GM13977 (cell line): Measurements from ENCODE around the gene PDE4D.

Source experiments
- DNase-seq: peaks from one replicate; pipeline ENCODE4 v3.0.0; 2012; ENCODE audit warnings: low spot score
- in situ Hi-C: fragments of 300-500 bp; cut with MboI; formaldehyde crosslinking; loops from one replicate; pipeline ENCODE4 v1.12.0; 2022; ENCODE audit warnings: low sequenced_read_pairs, low pct_unique_long_range_greater_than_20kb, mixed read lengths, inconsistent platforms; ENCODE audit not compliant: unreplicated experiment
- TF ChIP-seq, protein P1 (sequence below): IDR thresholded peaks from 2 replicates; pipeline ENCODE4 v1.5.1; 2012; ENCODE audit warnings: mild to moderate bottlenecking, control low read depth; ENCODE audit not compliant: insufficient read depth; ENCODE audit errors: extremely low read depth, missing control alignments

Gene PDE4D

DNA sequence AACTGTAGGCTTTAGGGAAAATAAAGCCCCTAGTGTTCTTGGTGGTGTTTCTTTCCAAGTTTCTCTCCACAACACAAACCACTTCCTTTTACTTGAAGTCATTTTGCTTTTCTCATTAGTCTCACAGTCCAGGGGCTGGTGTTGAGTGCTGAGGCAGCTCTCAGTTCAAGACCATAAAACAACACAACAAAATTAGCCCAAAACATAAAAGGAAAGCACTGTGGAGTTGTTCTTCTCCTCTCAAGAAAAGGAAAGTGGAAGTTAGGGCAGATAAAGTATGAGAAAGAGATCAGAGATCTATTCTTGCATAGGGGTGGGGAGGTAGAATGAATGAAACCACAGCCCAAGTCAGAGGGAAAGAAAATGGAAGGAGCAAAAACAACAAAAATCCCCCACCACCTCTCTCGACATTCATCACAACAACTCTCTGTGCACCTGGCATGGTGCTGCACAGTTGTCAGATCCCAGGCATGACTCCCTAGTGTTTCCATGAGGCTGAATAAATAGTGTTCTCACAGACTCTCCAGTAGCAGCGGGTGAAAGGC is 740.8 kb downstream of the PDE4D start:
- in situ Hi-C loops: loop anchor here (25.0 kb wide), 1 partner anchor 265 kb away; no protein-coding TSS in a partner anchor
- no peak for DNase-seq
- TF ChIP-seq, protein P1, sequence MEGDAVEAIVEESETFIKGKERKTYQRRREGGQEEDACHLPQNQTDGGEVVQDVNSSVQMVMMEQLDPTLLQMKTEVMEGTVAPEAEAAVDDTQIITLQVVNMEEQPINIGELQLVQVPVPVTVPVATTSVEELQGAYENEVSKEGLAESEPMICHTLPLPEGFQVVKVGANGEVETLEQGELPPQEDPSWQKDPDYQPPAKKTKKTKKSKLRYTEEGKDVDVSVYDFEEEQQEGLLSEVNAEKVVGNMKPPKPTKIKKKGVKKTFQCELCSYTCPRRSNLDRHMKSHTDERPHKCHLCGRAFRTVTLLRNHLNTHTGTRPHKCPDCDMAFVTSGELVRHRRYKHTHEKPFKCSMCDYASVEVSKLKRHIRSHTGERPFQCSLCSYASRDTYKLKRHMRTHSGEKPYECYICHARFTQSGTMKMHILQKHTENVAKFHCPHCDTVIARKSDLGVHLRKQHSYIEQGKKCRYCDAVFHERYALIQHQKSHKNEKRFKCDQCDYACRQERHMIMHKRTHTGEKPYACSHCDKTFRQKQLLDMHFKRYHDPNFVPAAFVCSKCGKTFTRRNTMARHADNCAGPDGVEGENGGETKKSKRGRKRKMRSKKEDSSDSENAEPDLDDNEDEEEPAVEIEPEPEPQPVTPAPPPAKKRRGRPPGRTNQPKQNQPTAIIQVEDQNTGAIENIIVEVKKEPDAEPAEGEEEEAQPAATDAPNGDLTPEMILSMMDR: no peak

DNA sequence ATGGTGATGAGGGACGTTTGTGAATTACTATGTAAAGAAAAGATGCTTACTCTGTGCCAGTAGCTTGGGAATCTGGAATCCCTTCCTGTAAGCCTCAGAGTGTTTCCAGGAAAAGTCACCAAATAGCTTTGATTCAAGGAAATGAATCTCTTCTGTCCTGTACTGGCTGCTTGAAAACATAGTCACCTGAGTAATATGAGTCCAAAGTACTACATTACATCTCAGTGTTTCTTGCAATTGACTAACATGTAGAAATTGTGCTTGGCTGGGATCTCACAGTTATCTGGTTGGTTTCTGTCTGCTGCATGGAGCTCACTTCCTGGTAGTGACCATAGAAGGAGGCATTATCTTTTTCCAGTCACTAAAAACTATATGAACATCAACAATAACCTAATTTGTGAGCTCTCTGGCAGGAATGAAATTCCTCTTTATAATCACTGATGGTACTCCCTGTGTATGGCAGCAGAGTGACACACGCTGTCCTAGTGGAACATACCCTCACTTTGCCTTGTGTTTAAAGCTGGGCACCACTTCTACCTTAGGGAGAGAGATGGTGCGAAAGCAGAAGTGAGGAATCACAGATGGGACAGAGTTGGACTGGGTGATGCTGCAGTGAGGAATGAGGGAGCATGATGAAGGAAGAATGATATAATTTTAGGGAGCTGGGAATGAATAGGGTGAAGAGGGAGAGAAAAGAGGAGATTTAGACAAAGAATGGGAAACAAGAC is 742.2 kb downstream of the PDE4D start:
- no peak for DNase-seq
- in situ Hi-C loops: loop anchor here (25.0 kb wide), 1 partner anchor 264 kb away; no protein-coding TSS in a partner anchor
- TF ChIP-seq, protein P1: no peak

DNA sequence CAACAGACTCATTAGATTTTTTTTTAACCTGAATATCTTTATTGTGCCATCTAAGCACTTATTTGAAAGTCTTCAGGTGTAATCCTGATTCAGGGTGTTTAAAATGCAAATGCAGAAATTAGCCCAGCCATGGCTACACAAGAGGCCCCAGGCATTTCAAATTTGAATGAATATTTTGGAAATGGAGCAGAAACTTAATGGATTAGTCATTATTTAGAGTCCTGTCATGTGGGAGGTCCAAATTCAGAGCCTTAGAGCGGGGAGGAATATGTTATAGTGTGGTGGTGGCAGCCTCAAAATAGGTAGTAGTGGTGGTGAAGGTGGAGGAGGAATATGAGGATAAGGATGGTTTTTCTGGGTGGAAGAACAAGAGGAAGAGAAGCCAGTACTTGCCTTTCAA is 743.7 kb downstream of the PDE4D start:
- in situ Hi-C loops: loop anchor here (25.0 kb wide), 1 partner anchor 263 kb away; no protein-coding TSS in a partner anchor

DNA sequence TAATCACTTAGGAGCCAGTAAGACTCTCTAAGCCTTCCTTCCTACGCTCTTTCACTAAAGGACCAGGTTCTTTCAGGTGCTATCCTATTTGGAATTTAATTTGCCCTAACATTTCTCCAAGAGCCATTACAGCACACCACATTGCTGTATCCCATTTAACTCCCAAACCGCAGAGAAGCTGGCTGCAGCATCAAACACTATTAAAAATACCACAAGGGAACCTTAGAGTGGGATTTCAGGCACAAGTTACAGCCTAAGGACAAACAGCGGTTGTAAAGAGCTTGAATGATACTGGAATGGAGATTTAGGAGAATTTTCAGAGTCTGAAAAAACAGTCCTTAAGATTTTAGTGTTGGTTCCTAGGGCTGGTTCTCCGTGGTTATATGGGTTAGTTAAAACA is 744.3 kb downstream of the PDE4D start:
- in situ Hi-C loops: no loop called here
- TF ChIP-seq, protein P1: no peak
- no peak for DNase-seq

More for the DNA sequence above, 743.7 kb downstream of the PDE4D start:
- no peak for DNase-seq
- TF ChIP-seq, protein P1: no peak

DNA sequence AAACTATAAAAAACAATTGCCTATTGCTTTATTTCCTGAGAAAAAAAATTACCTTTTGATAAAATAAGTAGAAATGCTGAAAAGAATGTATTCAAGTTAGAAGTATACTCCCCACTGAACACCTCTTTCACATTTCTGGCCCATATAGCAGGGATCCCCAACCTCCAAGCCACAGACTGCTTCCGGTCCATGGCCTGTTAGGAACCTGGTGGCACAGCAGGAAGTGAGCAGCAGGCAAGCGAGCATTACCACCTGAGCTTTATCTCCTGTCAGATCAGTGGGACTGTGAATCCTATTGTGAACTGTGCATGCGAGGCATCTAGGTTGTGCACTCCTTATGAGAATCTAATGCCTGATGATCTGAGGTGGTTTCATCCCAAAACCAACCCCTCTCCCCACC is 746.8 kb downstream of the PDE4D start:
- no peak for DNase-seq
- in situ Hi-C loops: no loop called here
- TF ChIP-seq, protein P1: no peak

DNA sequence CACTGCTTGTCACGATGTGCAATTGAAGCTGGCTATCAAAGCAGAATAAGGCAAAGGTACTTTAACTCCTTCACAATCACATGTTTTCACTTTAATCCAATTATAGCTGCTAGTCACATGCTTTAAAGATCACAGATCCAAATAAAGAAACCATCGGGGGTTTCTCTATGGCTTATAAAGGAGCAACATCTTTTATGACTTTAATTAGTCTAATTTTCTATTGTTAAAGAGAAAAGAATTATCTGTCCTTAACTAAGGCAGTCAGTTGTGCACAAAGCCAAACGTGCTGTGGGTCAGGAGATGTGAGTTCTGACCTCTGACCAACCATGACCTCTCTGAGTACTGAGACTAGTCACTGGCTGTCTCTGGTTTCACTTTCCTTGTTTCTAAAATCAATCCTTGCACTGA is 749.6 kb downstream of the PDE4D start:
- no peak for DNase-seq
- TF ChIP-seq, protein P1: no peak
- in situ Hi-C loops: no loop called here
